ENCODE measurements around the gene LACTB. TPM values are rescaled to one million over a fixed set of nuclear protein-coding genes. Genes with fewer than 3 reads are reported as not detected.

Gene LACTB
- total and polyA plus RNA-seq, 10 of the 15 experiments (the other 5 are each of a cell fraction or from before 2014, with no cell fraction given): 5.0 to 35.3 (median 16.6) TPM

- Histone ChIP-seq H3K4me2 (ENCODE audit: control insufficient read depth, insufficient read depth) (no peak overlapping the region), H3K4me1 (ENCODE audit: control insufficient read depth, insufficient read depth, low read length) (no peaks in the 10 kb centered on the region), H3K27ac (ENCODE audit: control insufficient read depth, insufficient read depth) (no peak overlapping the region), H2AFZ (ENCODE audit: control insufficient read depth, low read depth, low read length) (no peak overlapping the region), H3K27me3 (replicated peaks in 1 of 2; ENCODE audit: control insufficient read depth in 2 of 2, insufficient read depth in 2 of 2, low read length in 1 of 2) (no peaks in the 10 kb centered on the region; a peak in 2 of 4 replicates), H3K79me2 (ENCODE audit: control insufficient read depth, insufficient read depth, low read length) (no peaks in the 10 kb centered on the region), H3K4me3 (no peak overlapping the region), H3K9me3 (replicated peaks; ENCODE audit: control insufficient read depth, insufficient read depth, low read length) (no peaks in the 10 kb centered on the region), H3K36me3 (ENCODE audit: control insufficient read depth in 2 of 2, insufficient read depth in 2 of 2, low read length in 1 of 2) (no peaks in the 10 kb centered on the region), H3K9ac (ENCODE audit: control insufficient read depth, insufficient read depth, low read length) (no peak overlapping the region), H4K20me1 (ENCODE audit: control insufficient read depth, insufficient read depth) (no peaks in the 10 kb centered on the region)
- no peak for ATAC-seq
- POLR2A ChIA-PET: no interaction called here
- no TSS peak for BruUV-seq (replicated peaks)
- no peak for FAIRE-seq
- in situ Hi-C loops (cut with MboI) (no loop called here), intact Hi-C loops (cut with micrococcal nuclease; ENCODE audit: unreplicated experiment) (no loop called here)
- SMC1A ChIA-PET (ENCODE audit: uncharacterized antibody, unreplicated experiment): no interaction called here
- CTCF ChIA-PET: interaction anchor here (0.6 kb wide), 2 partner anchors 82 to 278 kb away, joined by 3 read pairs; no protein-coding TSS in a partner anchor
- TF ChIP-seq MYC (IDR thresholded peaks at IDR 0.05; ENCODE audit: insufficient read depth, insufficient read length, insufficient replicate concordance, low read length, severe bottlenecking) (no peak), NFXL1 (IDR thresholded peaks at IDR 0.05; ENCODE audit: borderline replicate concordance) (no peak), NR2F1 (conservative IDR thresholded peaks at IDR 0.05) (no peak), ZNF384 (IDR thresholded peaks at IDR 0.05; ENCODE audit: borderline replicate concordance, low read depth, low read length) (no peak), SREBF2 (IDR thresholded peaks at IDR 0.05; ENCODE audit: low read length) (no peak), GATAD2B (conservative IDR thresholded peaks at IDR 0.05; ENCODE audit: low read depth) (no peak), MXI1 (IDR thresholded peaks at IDR 0.05; ENCODE audit: low read depth, low read length) (no peak), YBX1 (IDR thresholded peaks at IDR 0.05) (no peak), ZBTB11 (CRISPR knock-in tag; IDR thresholded peaks at IDR 0.05) (no peak), RB1 (IDR thresholded peaks at IDR 0.05; ENCODE audit: borderline replicate concordance) (no peak)
- TF ChIP-seq, protein P1, sequence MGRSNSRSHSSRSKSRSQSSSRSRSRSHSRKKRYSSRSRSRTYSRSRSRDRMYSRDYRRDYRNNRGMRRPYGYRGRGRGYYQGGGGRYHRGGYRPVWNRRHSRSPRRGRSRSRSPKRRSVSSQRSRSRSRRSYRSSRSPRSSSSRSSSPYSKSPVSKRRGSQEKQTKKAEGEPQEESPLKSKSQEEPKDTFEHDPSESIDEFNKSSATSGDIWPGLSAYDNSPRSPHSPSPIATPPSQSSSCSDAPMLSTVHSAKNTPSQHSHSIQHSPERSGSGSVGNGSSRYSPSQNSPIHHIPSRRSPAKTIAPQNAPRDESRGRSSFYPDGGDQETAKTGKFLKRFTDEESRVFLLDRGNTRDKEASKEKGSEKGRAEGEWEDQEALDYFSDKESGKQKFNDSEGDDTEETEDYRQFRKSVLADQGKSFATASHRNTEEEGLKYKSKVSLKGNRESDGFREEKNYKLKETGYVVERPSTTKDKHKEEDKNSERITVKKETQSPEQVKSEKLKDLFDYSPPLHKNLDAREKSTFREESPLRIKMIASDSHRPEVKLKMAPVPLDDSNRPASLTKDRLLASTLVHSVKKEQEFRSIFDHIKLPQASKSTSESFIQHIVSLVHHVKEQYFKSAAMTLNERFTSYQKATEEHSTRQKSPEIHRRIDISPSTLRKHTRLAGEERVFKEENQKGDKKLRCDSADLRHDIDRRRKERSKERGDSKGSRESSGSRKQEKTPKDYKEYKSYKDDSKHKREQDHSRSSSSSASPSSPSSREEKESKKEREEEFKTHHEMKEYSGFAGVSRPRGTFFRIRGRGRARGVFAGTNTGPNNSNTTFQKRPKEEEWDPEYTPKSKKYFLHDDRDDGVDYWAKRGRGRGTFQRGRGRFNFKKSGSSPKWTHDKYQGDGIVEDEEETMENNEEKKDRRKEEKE (IDR thresholded peaks at IDR 0.05): no peak
- TF ChIP-seq, protein P2, sequence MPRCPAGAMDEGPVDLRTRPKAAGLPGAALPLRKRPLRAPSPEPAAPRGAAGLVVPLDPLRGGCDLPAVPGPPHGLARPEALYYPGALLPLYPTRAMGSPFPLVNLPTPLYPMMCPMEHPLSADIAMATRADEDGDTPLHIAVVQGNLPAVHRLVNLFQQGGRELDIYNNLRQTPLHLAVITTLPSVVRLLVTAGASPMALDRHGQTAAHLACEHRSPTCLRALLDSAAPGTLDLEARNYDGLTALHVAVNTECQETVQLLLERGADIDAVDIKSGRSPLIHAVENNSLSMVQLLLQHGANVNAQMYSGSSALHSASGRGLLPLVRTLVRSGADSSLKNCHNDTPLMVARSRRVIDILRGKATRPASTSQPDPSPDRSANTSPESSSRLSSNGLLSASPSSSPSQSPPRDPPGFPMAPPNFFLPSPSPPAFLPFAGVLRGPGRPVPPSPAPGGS (IDR thresholded peaks at IDR 0.05; ENCODE audit: borderline replicate concordance, insufficient read depth, low read depth, low read length, poor library complexity, severe bottlenecking): no peak
- DNase-seq (ENCODE audit: low read depth, low spot score): no peak
- RAD21 ChIA-PET (ENCODE audit: unreplicated experiment): no interaction called here
Observed at GRCh38 chr15:63111481-63111880, 10.2 kb upstream of the LACTB start.
